ENCODE measurements around the gene RAB12.
"Not testable (repeated sequence)": the region's sequence is repeated elsewhere in the genome, so short reads cannot be mapped to it uniquely, and the experiment has no call there.

Gene RAB12

GRCh38 chr18:8639762-8640161, 30.5 kb downstream of the RAB12 start:
- FAIRE-seq (no peak), DNase-seq (ENCODE audit: insufficient read length, low spot score) (no peak)

GRCh38 chr18:8643326-8643878, 34.2 kb downstream of the RAB12 start:
- no peak for DNase-seq (ENCODE audit: insufficient read length, low spot score)
- FAIRE-seq: no peak

DNA sequence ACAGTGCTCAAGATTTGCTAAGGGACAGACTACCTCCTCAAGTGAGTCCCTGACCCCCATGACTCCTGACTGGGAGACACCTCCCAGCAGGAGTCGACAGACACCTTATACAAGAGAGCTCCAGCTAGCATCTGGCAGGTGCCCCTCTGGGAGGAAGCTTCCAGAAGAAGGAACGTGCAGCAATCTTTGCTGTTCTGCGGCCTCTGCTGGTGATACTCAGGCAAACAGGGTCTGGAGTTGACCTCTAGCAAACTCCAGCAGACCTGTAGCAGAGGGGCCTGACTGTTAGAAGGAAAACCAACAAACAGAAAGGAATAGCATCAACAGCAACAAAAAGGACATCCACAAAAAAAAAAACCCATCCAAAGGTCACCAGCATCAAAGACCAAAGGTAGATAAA, 38.1 kb downstream of the RAB12 start:
- DNase-seq (ENCODE audit: insufficient read length, low spot score); FAIRE-seq: not testable (repeated sequence)

DNA sequence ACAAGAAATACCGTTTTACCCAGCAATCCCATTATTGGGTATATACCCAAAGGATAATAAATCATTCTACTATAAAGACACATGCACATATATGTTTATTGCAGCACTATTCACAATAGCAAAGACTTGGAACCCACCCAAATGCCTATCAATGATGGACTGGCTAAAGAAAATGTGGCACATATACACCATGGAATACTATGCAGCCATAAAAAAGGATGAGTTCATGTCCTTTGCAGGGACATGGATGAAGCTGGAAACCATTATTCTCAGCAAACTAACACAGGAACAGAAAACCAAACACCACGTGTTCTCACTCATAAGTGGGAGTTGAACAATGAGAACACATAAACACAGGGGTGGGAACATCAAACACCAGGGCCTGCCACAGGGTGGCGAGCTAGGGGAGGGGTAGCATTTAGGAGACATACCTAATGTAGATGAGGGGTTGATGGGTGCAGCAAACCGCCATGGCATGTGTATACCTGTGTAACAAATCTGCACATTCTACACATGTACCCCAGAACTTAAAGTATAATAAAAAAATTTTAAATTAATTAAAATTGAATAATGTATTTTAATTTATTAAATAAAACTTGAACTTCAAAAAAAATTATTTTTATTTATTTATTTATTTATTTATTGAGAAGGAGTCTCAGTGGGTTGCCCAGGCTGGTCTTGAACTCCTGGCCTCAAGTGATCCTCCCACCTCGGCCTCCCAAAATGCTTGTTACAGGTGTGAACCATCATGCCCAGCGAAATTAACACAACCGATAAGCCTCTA, 42.4 kb downstream of the RAB12 start:
- DNase-seq (ENCODE audit: insufficient read length, low spot score); FAIRE-seq: not testable (repeated sequence)

- peak; percentile 25 for DNase-seq (ENCODE audit: insufficient read length, low spot score)
These were observed 45.5 kb downstream of the RAB12 start for GRCh38 chr18:8654503-8655451.

DNA sequence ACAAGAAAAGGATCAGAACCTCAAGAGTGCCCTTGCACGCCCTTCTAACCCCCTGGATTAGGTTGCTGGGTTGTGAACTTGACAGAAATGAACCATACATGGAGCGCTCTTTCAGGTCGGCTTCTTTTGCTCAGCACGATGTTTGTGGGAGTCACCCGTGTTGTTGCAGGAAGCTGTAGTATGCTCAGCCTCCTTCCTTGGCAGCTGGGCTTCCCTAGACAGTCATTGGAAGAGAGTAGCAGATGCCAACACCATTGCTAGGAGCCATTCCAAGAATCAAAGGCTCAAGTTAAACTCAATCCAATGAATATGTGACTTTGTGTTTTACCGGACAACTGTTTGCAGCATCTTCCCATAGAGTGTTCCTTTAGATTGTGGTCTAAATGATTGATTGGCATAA, 47.0 kb downstream of the RAB12 start:
- DNase-seq (ENCODE audit: insufficient read length, low spot score): no peak
- no peak for FAIRE-seq

More at GRCh38 chr18:8654503-8655451, 45.5 kb downstream of the RAB12 start:
- FAIRE-seq: no peak

GRCh38 chr18:8657050-8657820, 48.0 kb downstream of the RAB12 start:
- FAIRE-seq (no peak), DNase-seq (ENCODE audit: insufficient read length, low spot score) (no peak)

DNA sequence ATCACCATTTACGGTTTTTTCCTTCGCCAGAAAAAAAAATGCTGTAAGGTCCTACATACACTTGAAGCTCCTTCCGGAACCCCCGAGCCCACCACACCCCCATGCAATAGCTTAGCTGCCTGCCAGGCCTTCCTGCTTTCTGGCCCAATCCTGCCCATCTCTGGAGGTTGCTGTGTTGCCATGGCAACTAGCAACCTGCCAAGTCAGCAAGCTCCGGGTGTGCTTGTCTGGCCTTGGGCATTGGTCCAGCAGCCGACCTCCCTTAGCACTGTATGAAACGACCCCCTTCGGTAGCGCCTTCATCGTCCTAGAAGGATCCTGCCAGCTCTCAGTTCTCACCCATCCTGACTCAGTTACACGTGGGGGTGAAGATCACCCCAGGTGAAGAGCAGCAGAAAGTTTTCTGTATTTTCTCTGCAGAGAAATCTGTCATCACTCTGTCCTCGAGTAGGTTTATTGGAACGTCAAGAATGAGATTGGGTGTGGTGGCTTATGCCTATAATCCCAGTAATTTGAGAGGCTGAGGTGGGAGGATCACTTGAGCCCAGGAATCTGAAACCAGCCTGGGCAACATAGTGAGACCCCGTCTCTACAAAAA, 48.7 kb downstream of the RAB12 start:
- DNase-seq (ENCODE audit: insufficient read length, low spot score) (no peak), FAIRE-seq (no peak)

GRCh38 chr18:8658858-8659485, 49.7 kb downstream of the RAB12 start:
- no peak for DNase-seq (ENCODE audit: insufficient read length, low spot score)

GRCh38 chr18:8659609-8660242, 50.5 kb downstream of the RAB12 start:
- no peak for DNase-seq (ENCODE audit: insufficient read length, low spot score)
- no peak for FAIRE-seq

More at GRCh38 chr18:8658858-8659485, 49.7 kb downstream of the RAB12 start:
- FAIRE-seq: no peak

DNA sequence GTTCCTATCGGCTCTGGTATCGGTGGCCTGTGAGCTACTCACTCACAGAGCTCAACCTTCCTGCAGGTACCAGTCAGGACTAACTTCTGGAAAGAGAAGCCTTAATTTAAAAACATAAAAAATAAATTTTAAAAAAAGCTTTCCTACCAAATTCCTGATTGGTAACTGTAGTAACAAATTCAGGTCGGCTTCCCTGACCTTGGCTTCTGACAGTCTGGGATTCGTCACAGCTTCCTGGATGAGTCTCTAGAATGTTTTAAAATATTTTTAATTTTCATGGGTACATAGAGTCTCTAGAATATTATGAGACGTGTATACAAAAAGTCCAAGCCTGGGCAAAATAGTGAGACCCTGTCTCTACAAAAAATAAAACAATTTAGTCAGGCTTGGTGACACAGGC, 51.1 kb downstream of the RAB12 start:
- DNase-seq (ENCODE audit: insufficient read length, low spot score) (no peak), FAIRE-seq (no peak)

DNA sequence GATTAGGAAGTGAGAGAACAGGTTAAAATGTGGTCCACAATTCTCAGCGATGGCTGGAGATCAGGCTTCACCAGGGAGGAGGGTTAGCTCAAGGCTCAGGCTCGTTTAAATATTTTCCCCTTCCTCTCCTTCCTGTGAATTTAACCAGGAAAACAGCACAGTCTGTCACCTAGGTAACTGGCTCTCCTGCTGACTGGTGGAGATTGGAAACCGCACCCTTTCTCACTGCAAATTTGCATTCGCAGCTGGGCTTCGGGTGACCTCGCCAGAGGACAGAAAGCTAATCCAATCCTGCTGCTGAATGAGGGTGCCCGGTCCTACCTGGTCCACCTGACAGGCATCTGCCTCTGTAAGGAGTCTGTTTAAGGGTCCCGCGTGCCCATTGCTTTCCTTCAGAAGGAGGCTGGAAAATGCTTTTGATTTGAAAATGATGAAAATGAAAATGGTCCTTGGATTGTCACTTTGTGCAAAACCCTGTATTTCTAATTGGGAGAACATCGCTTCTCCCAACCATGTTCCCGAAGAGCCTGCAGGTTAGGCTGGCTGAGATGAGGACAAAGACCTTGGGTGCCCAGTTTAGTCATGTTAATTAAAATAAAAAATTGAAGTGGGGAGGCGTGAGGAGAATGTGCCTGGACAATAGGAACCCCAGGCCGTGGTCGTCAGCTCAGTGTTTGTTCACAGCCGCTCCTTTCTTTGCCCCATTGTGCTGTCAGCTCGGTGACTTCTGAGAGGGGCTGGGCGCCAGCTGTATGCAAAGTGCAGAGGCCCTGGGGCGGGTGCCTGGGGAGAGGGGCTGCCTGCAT, 52.7 kb downstream of the RAB12 start:
- DNase-seq (ENCODE audit: insufficient read length, low spot score) (no peak), FAIRE-seq (no peak)

GRCh38 chr18:8662560-8663255, 53.5 kb downstream of the RAB12 start:
- FAIRE-seq (no peak), DNase-seq (ENCODE audit: insufficient read length, low spot score) (no peak)

GRCh38 chr18:8667846-8668245, 58.6 kb downstream of the RAB12 start:
- DNase-seq (ENCODE audit: insufficient read length, low spot score) (no peak), FAIRE-seq (no peak)

GRCh38 chr18:8668381-8668780, 59.1 kb downstream of the RAB12 start:
- FAIRE-seq (no peak), DNase-seq (ENCODE audit: insufficient read length, low spot score) (no peak)

DNA sequence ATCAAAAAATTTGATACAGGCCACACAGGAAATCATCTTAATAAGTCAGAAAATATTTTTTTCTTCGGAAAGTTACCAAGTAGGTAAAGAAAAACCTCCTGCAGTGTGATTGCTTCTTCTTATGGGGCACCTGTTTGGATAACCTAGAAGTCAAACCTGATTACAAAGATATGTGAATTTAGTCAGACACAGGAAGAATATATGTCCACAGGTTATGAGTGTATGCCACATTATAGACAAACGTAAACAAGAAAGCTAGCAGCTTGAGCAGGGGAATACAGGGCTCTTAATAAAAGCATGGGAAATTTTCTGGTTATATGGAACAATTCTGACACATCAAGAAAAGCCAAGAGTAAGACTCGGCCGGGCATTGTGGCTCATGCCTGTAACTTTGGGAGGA, 60.3 kb downstream of the RAB12 start:
- DNase-seq (ENCODE audit: insufficient read length, low spot score): no peak
- FAIRE-seq: no peak

DNA sequence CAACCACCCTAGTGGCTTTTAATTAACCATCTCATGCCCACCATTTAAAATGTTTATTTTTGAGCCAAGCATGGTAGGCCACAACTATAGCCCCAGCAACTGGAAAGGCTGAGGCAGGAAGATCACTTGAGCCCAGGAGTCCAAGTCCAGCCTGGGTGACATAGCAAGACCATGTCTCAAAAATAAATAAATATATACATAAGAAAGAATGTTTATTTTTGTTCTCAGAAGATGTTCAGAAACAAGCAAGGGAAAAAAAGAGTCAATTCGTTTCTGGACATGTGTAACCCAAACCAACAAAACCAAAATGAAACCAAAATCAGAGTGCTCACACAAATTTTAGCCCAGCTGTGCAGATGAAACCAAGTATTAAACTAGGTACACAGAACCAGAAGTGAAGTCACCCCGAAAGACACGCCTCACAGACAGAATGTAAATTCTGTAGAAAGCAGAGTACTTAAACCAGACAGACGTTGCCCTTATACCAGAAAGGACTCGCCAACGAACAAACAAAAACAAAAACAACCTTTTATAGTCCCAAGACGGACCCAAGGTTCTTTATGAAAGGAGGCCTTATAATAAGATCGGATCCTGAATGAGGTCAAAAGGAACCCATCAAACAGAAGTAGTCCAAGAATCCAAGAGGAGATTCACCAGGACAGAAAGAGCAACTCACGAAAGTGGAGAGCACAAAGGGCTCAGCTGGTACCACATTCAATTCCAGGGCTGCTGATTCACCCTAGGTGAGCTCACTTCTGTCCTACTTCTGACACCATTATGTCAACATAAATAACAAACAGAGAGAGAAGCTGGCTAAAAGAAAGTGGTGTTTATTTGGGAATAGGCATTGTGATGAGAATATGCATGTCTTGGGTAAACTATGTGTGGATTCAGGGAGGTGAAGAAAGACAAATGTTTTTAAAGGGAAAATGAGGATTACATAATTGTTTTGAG, 64.3 kb downstream of the RAB12 start:
- DNase-seq (ENCODE audit: insufficient read length, low spot score) (no peak), FAIRE-seq (peak; percentile 71)

Data from GM19239 (cell line).